ENCODE measurements around the gene PLCD3.

DNA sequence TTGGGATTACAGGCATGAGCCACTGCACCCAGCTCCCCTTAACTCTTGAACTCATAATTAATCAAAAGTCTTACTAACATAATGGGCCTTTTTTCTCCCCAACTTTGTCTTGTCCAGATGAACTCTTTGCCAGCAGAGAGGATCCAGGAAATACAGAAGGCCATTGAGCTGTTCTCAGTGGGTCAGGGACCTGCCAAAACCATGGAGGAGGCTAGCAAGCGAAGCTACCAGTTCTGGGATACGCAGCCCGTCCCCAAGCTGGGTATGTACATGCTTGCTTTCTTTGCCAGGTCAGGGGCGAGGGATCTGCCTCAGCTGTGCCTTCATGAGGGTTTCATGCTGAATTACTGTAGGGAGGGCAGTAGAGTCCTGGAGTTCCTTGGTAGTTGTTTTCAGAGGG, 45.9 kb downstream of the PLCD3 start:
- TF ChIP-seq GATA2 (IDR thresholded peaks at IDR 0.05; ENCODE audit: low read depth, low read length) = no peak
- no peak for TF ChIP-seq GATA3 (IDR thresholded peaks at IDR 0.05; ENCODE audit: low read depth, low read length)
